Panc1 (cell line): ENCODE data around the gene SLC22A25. TPM values are rescaled to one million over a fixed set of nuclear protein-coding genes. Genes with fewer than 3 reads are reported as not detected.

Source experiments
- ATAC-seq: fragments of 200-7000 bp; cut with Tn5 transposase; 2 replicates; pipeline ENCODE4 v1.9.1; 2020; ENCODE audit warnings: mild to moderate bottlenecking, moderate library complexity
- BruUV-seq: library from RNA; stranded (reverse); fragments of 400-500 nt; replicated peaks from 2 replicates; lab custom pipeline; 2021; lab: Mats Ljungman, UMichigan
- CTCF ChIA-PET: fragments of 300-600 bp; sonication (Branson Sonifier 250); formaldehyde crosslinking; loops from one replicate; lab custom pipeline; 2022; ENCODE audit warnings: antibody characterized with exemption; lab: Charles Lee
- POLR2A ChIA-PET: fragments of 300-600 bp; sonication (Branson Sonifier 250); formaldehyde crosslinking; loops from one replicate; lab custom pipeline; 2022; ENCODE audit warnings: antibody characterized with exemption; lab: Charles Lee
- DNase-seq: peaks from one replicate; pipeline ENCODE4 v3.0.0-alpha.2; 2010; ENCODE audit warnings: low read depth, low spot score
- H3K27ac ChIP-seq: 2 replicates; pipeline ENCODE4 v1.5.1; 2011; ENCODE audit warnings: mild to moderate bottlenecking, low read length, inconsistent platforms
- H3K27me3 ChIP-seq: fragments of 200-500 bp; sonication (Bioruptor generic); 2 replicates; pipeline ENCODE4 v1.6.0; 2014; ENCODE audit warnings: low read length, inconsistent platforms; ENCODE audit not compliant: control insufficient read depth, insufficient read depth
- H3K36me3 ChIP-seq: fragments of 200-500 bp; sonication (Bioruptor generic); 2 replicates; pipeline ENCODE4 v1.5.1; 2014; ENCODE audit warnings: inconsistent platforms, mild to moderate bottlenecking, low read length, moderate library complexity; ENCODE audit not compliant: control insufficient read depth, insufficient read depth
- H3K4me1 ChIP-seq: 2 replicates; pipeline ENCODE4 v1.5.1; 2011; ENCODE audit warnings: inconsistent platforms, mild to moderate bottlenecking, low read length, moderate library complexity; ENCODE audit not compliant: control insufficient read depth, insufficient read depth
- H3K4me3 ChIP-seq, 2 experiments: 2 replicates each; pipeline ENCODE4 v1.5.1; 2011 to 2012; ENCODE audit warnings: low read depth in 2 of 2, low read length in 2 of 2, mild to moderate bottlenecking in 2 of 2, inconsistent platforms in 1 of 2, moderate library complexity in 1 of 2
- H3K9me3 ChIP-seq: fragments of 200-500 bp; sonication (Bioruptor generic); 2 replicates; pipeline ENCODE4 v1.5.1; 2014; ENCODE audit warnings: low read depth, mild to moderate bottlenecking, inconsistent platforms, low read length, moderate library complexity; ENCODE audit not compliant: control insufficient read depth, insufficient read depth
- CTCF ChIP-seq: fragments of 450-650 bp; IDR thresholded peaks from 2 replicates; pipeline ENCODE4 v1.5.1; 2017; ENCODE audit warnings: mild to moderate bottlenecking
- POLR2AphosphoS5 ChIP-seq: IDR thresholded peaks from 2 replicates; pipeline ENCODE4 v1.6.1; 2012; ENCODE audit warnings: mild to moderate bottlenecking, low read depth, low read length, moderate library complexity
- REST ChIP-seq, 2 experiments: IDR thresholded peaks; 2 replicates each; pipeline ENCODE4 v1.6.1; 2011 to 2012; ENCODE audit warnings: low read depth in 2 of 2, control low read depth in 1 of 2, low read length in 1 of 2, mild to moderate bottlenecking in 1 of 2, moderate library complexity in 1 of 2; ENCODE audit not compliant: insufficient read depth in 1 of 2
- SIN3A ChIP-seq: IDR thresholded peaks from 2 replicates; pipeline ENCODE4 v1.6.1; 2012; ENCODE audit warnings: low read depth, mild to moderate bottlenecking, low read length, moderate library complexity, borderline replicate concordance; ENCODE audit not compliant: insufficient read depth
- TCF7L2 ChIP-seq: IDR thresholded peaks from 2 replicates; pipeline ENCODE4 v1.6.1; 2011; ENCODE audit warnings: mild to moderate bottlenecking, low read depth, low read length, inconsistent platforms
- in situ Hi-C: cut with HindIII; loops from 2 replicates; pipeline ENCODE4 v1.10.0; 2016; ENCODE audit warnings: low sequenced_read_pairs, low pct_unique_long_range_greater_than_20kb
- intact Hi-C: fragments of 100-400 bp; cut with micrococcal nuclease; formaldehyde crosslinking; loops from one replicate; pipeline ENCODE4 v1.10.0; 2022; ENCODE audit not compliant: unreplicated experiment
- total RNA-seq: library from RNA; stranded (reverse); gene quantifications from one replicate; pipeline ENCODE4 v1.2.1, GENCODE V29; 2021; ENCODE audit not compliant: unreplicated experiment

SLC22A25 gene
- total RNA-seq, 1 experiment from 2014 or later, result not detected

DNA sequence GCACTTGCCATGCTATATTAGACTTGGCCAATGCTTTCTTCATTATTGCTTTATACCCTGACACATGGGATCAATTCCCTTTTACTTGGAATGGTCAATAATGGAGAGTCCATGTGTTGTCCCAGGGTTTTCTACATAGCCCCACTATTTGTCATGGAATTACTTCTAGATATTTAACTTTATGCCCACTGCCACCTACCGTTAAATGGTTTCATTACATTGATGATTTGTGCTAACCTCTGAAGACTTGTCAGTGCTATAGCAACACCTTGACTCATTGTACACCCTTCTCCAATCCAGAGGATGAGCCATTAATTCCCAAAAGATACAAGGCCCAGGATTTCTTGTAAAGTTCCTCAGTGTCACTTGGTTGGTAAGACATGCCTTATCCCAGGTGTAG, 31.4 kb upstream of the SLC22A25 start:
- no peak overlapping the region for H3K27ac ChIP-seq
- no peak overlapping the region for H3K4me3 ChIP-seq
- DNase-seq (no peak), ATAC-seq (no peak)
- H3K27me3 ChIP-seq, result peaks cover 6% of the 10 kb centered on the region
- POLR2A ChIA-PET, result no interaction called here
- no peaks in the 10 kb centered on the region for H3K4me1 ChIP-seq
- no TSS peak for BruUV-seq
- no peaks in the 10 kb centered on the region for H3K9me3 ChIP-seq
- H3K36me3 ChIP-seq, result no peaks in the 10 kb centered on the region
- CTCF ChIA-PET, result no interaction called here
- intact Hi-C loops (no loop called here), in situ Hi-C loops (no loop called here)
- TF ChIP-seq SIN3A (no peak), TCF7L2 (no peak), CTCF (peak; percentile 14; the same call in 1 of the 2 replicates)

- Histone ChIP-seq H3K27ac (no peak overlapping the region), H3K9me3 (no peaks in the 10 kb centered on the region), H3K36me3 (no peaks in the 10 kb centered on the region), H3K4me3 (no peak overlapping the region), H3K4me1 (no peaks in the 10 kb centered on the region), H3K27me3 (no peaks in the 10 kb centered on the region)
- no TSS peak for BruUV-seq
- ATAC-seq (no peak), DNase-seq (no peak)
- TF ChIP-seq SIN3A, result no peak
- no peak for TF ChIP-seq POLR2AphosphoS5
- TF ChIP-seq CTCF, result no peak
- TF ChIP-seq TCF7L2, result no peak
- TF ChIP-seq REST (IDR thresholded peaks at IDR 0.05; ENCODE audit: insufficient read depth in 1 of 2, low read depth in 2 of 2, low read length in 1 of 2), result no peak
- in situ Hi-C loops (no loop called here), intact Hi-C loops (no loop called here)
- ChIA-PET POLR2A (no interaction called here), CTCF (no interaction called here)
These were observed 30.3 kb upstream of the SLC22A25 start for GRCh38 chr11:63273685-63274084.
